Sciatic nerve (tissue), 2 donors: ENCODE data around the gene THOC7. TPM values are rescaled to one million over a fixed set of nuclear protein-coding genes. Genes with fewer than 3 reads are reported as not detected.
A peak's percentile ranks its signal among the peaks of the same experiment; 100 is the strongest.

Source experiments
- ATAC-seq: fragments of 200-7000 bp; cut with Tn5 transposase; one replicate; pipeline ENCODE4 v1.9.1; 2020; ENCODE audit warnings: mild to moderate bottlenecking, moderate library complexity
- DNase-seq: peaks from one replicate; pipeline ENCODE4 v3.0.0-alpha.2; 2020; ENCODE audit warnings: low spot score
- intact Hi-C: fragments of 100-400 bp; cut with DNase I; formaldehyde crosslinking; loops from one replicate; pipeline ENCODE4 v1.14.2; 2022
- total RNA-seq: library from RNA; stranded (reverse); fragmentation: NEBNext Ultra II Directional; extraction: Animal tissue kit (Norgen Biotek cat#: 25700); gene quantifications from one replicate; pipeline ENCODE4 v1.2.1, GENCODE V29; 2021
- donor health status: DM: no; HTN: no; CAD: no.
- donor health status: DM: no; HTN: no; CAD: no.

The THOC7 gene
- 58.0 TPM for total RNA-seq

GRCh38 chr3:63863150-63864007, at the start of gene THOC7, which contains the start of gene ATXN7:
TSS of gene THOC7 (minus strand) at chr3:63863805. CDS start at chr3:63863790, 15 bp downstream.
TSS of gene ATXN7 (plus strand) at chr3:63863867. CDS start at chr3:63912599, 48,732 bp downstream.
- intact Hi-C loops: no loop called here
- peak; percentile 71 for ATAC-seq
- peak; percentile 79 for DNase-seq

- intact Hi-C loops: no loop called here
- peak; percentile 75 for ATAC-seq
- peak; percentile 79 for DNase-seq
These were observed 49.4 kb upstream of the THOC7 start for GRCh38 chr3:63912768-63913588.

- intact Hi-C loops: no loop called here
- DNase-seq (peak; percentile 94), ATAC-seq (peak; percentile 94)
These were observed 48.5 kb upstream of the THOC7 start, which contains the start of gene SCAANT1 for GRCh38 chr3:63911873-63912767. TSS of gene SCAANT1 (minus strand) at chr3:63912383.

- intact Hi-C loops: no loop called here
- DNase-seq: no peak
- peak; percentile 12 for ATAC-seq
These were observed 47.9 kb upstream of the THOC7 start for GRCh38 chr3:63911509-63911872.

- intact Hi-C loops: no loop called here
- ATAC-seq (no peak), DNase-seq (no peak)
These were observed 47.3 kb upstream of the THOC7 start for GRCh38 chr3:63910891-63911290.

GRCh38 chr3:63910001-63910400, 46.4 kb upstream of the THOC7 start:
- no peak for ATAC-seq
- no peak for DNase-seq
- intact Hi-C loops: no loop called here

GRCh38 chr3:63909431-63909830, 45.8 kb upstream of the THOC7 start:
- DNase-seq (no peak), ATAC-seq (no peak)
- intact Hi-C loops: no loop called here

GRCh38 chr3:63908776-63909175, 45.2 kb upstream of the THOC7 start:
- no peak for ATAC-seq
- no peak for DNase-seq
- intact Hi-C loops: no loop called here

GRCh38 chr3:63908081-63908736, 44.6 kb upstream of the THOC7 start:
- DNase-seq (no peak), ATAC-seq (no peak)
- intact Hi-C loops: no loop called here

GRCh38 chr3:63905731-63906620, 42.4 kb upstream of the THOC7 start:
- ATAC-seq (no peak), DNase-seq (no peak)
- intact Hi-C loops: no loop called here

- no peak for DNase-seq
- intact Hi-C loops: no loop called here
- no peak for ATAC-seq
These were observed 36.9 kb upstream of the THOC7 start for GRCh38 chr3:63900459-63900858.

GRCh38 chr3:63900010-63900409, 36.4 kb upstream of the THOC7 start:
- ATAC-seq (no peak), DNase-seq (no peak)
- intact Hi-C loops: no loop called here

- intact Hi-C loops: no loop called here
- DNase-seq: no peak
- no peak for ATAC-seq
These were observed 32.9 kb upstream of the THOC7 start for GRCh38 chr3:63896332-63897030.

GRCh38 chr3:63895422-63896189, 32.0 kb upstream of the THOC7 start:
- intact Hi-C loops: no loop called here
- ATAC-seq: no peak
- DNase-seq: no peak

GRCh38 chr3:63892773-63893352, 29.3 kb upstream of the THOC7 start:
- DNase-seq (no peak), ATAC-seq (no peak)
- intact Hi-C loops: no loop called here

- intact Hi-C loops: no loop called here
- ATAC-seq (no peak), DNase-seq (no peak)
These were observed 27.9 kb upstream of the THOC7 start for GRCh38 chr3:63891518-63891917.
